ENCODE results near the gene TBL1X.

TBL1X gene

GRCh38 chrX:9638871-9639270 lies 174.0 kb downstream of the TBL1X start:
- FAIRE-seq = no peak

- FAIRE-seq = no peak
Measured at GRCh38 chrX:9642270-9642995, 177.6 kb downstream of the TBL1X start.

GRCh38 chrX:9643807-9644206 lies 178.9 kb downstream of the TBL1X start:
- FAIRE-seq = no peak

- FAIRE-seq = no peak
Measured at GRCh38 chrX:9644335-9644734, 179.5 kb downstream of the TBL1X start.

- no peak for FAIRE-seq
Measured at GRCh38 chrX:9646471-9647224, 181.8 kb downstream of the TBL1X start.

GRCh38 chrX:9647431-9647830 lies 182.6 kb downstream of the TBL1X start:
- no peak for FAIRE-seq

- no peak for FAIRE-seq
Measured at GRCh38 chrX:9650091-9650490, 185.2 kb downstream of the TBL1X start.

- no peak for FAIRE-seq
Measured at GRCh38 chrX:9651737-9652136, 186.9 kb downstream of the TBL1X start.

- FAIRE-seq = no peak
Measured at GRCh38 chrX:9654929-9655328, 190.1 kb downstream of the TBL1X start.

GRCh38 chrX:9656277-9656676 lies 191.4 kb downstream of the TBL1X start:
- FAIRE-seq = no peak

GRCh38 chrX:9656871-9657270 lies 192.0 kb downstream of the TBL1X start:
- no peak for FAIRE-seq

- no peak for FAIRE-seq
Measured at GRCh38 chrX:9657590-9658256, 192.9 kb downstream of the TBL1X start.

GRCh38 chrX:9658409-9658808 lies 193.6 kb downstream of the TBL1X start:
- no peak for FAIRE-seq

GRCh38 chrX:9659571-9660195 lies 194.8 kb downstream of the TBL1X start:
- no peak for FAIRE-seq

- no peak for FAIRE-seq
Measured at GRCh38 chrX:9662148-9662547, 197.3 kb downstream of the TBL1X start.

GRCh38 chrX:9663216-9663615 lies 198.4 kb downstream of the TBL1X start:
- no peak for FAIRE-seq

- FAIRE-seq = no peak
Measured at GRCh38 chrX:9664224-9664623, 199.4 kb downstream of the TBL1X start.

- no peak for FAIRE-seq
Measured at GRCh38 chrX:9665113-9665512, 200.3 kb downstream of the TBL1X start.

GRCh38 chrX:9668537-9668936 lies 203.7 kb downstream of the TBL1X start:
- FAIRE-seq = no peak

GRCh38 chrX:9670136-9670814 lies 205.4 kb downstream of the TBL1X start:
- no peak for FAIRE-seq

- no peak for FAIRE-seq
Measured at GRCh38 chrX:9671998-9672397, 207.1 kb downstream of the TBL1X start.

GRCh38 chrX:9676306-9676705 lies 211.4 kb downstream of the TBL1X start:
- FAIRE-seq = no peak

GRCh38 chrX:9676738-9677097 lies 211.9 kb downstream of the TBL1X start:
- no peak for FAIRE-seq

Data from A204.1 (cell line).